HepG2 (cell line): Measurements from ENCODE around the gene ZNF556. TPM values are rescaled to one million over a fixed set of nuclear protein-coding genes. Genes with fewer than 3 reads are reported as not detected.

Source experiments
- ARID3A ChIP-seq: IDR thresholded peaks from 2 replicates; pipeline ENCODE4 v1.6.1; 2012; ENCODE audit warnings: low read depth, low read length, improper control_type of control experiment
- ATAD3A ChIP-seq: sonication (generic); formaldehyde crosslinking; IDR thresholded peaks from 2 replicates; pipeline ENCODE4 v1.4.0; 2020; ENCODE audit warnings: missing genetic modification reagents
- ATF1 ChIP-seq: IDR thresholded peaks from 2 replicates; pipeline ENCODE4 v1.6.1; 2016; ENCODE audit warnings: mild to moderate bottlenecking, control low read depth
- ELF4 ChIP-seq: sonication (generic); formaldehyde crosslinking; IDR thresholded peaks from 2 replicates; pipeline ENCODE4 v1.5.0; 2020; ENCODE audit warnings: missing genetic modification reagents, mild to moderate bottlenecking, moderate library complexity, borderline replicate concordance
- FOXM1 ChIP-seq: sonication (generic); formaldehyde crosslinking; IDR thresholded peaks from 2 replicates; pipeline ENCODE4 v1.5.0; 2020; ENCODE audit warnings: missing genetic modification reagents
- HNRNPK ChIP-seq: fragments of 200-400 bp; formaldehyde crosslinking; IDR thresholded peaks from 2 replicates; pipeline ENCODE4 v1.6.1; 2018; ENCODE audit warnings: low read length, low read depth, moderate library complexity, mild to moderate bottlenecking; ENCODE audit not compliant: poor library complexity, severe bottlenecking
- JUND ChIP-seq: sonication (generic); formaldehyde crosslinking; IDR thresholded peaks from 2 replicates; pipeline ENCODE4 v1.8.0; 2022; ENCODE audit warnings: mild to moderate bottlenecking, missing genetic modification reagents
- KDM5B ChIP-seq: sonication (generic); formaldehyde crosslinking; IDR thresholded peaks from 2 replicates; pipeline ENCODE4 v1.4.0; 2020; ENCODE audit warnings: missing genetic modification reagents, mild to moderate bottlenecking, borderline replicate concordance
- MAFG ChIP-seq: sonication (generic); formaldehyde crosslinking; IDR thresholded peaks from 2 replicates; pipeline ENCODE4 v1.5.1; 2020; ENCODE audit warnings: mild to moderate bottlenecking, missing genetic modification reagents
- MATR3 ChIP-seq: sonication (generic); formaldehyde crosslinking; IDR thresholded peaks from 2 replicates; pipeline ENCODE4 v1.4.0; 2020; ENCODE audit warnings: missing genetic modification reagents
- MTF1 ChIP-seq: sonication (generic); formaldehyde crosslinking; IDR thresholded peaks from 2 replicates; pipeline ENCODE4 v1.5.0; 2020; ENCODE audit warnings: missing genetic modification reagents
- NCOA2 ChIP-seq: sonication (generic); formaldehyde crosslinking; IDR thresholded peaks from 2 replicates; pipeline ENCODE4 v1.8.0; 2022; ENCODE audit warnings: inconsistent platforms
- PPARG ChIP-seq: conservative IDR thresholded peaks from 2 replicates; pipeline ENCODE4 v1.6.1; 2016; ENCODE audit warnings: missing biosample characterization, missing genetic modification reagents
- RARA ChIP-seq: IDR thresholded peaks from 2 replicates; pipeline ENCODE4 v1.6.1; 2016; ENCODE audit warnings: missing genetic modification reagents, missing compliant biosample characterization
- RERE ChIP-seq: IDR thresholded peaks from 2 replicates; pipeline ENCODE4 v1.6.1; 2016; ENCODE audit warnings: low read depth, missing genetic modification reagents, missing compliant biosample characterization
- RXRA ChIP-seq: sonication (generic); formaldehyde crosslinking; IDR thresholded peaks from 2 replicates; pipeline ENCODE4 v1.5.1; 2020; ENCODE audit warnings: missing genetic modification reagents
- STAG1 ChIP-seq: sonication (generic); formaldehyde crosslinking; IDR thresholded peaks from 2 replicates; pipeline ENCODE4 v1.4.0; 2020; ENCODE audit warnings: missing genetic modification reagents
- TCF12 ChIP-seq, 2 experiments: fragments of 450-650 bp in 1 of 2; sonication (generic) in 1 of 2; formaldehyde crosslinking in 1 of 2; IDR thresholded peaks; 2 replicates each; pipeline versions ENCODE4 v1.6.1 to v1.8.0; 2017 to 2022; ENCODE audit warnings: antibody characterized with exemption in 1 of 2, mild to moderate bottlenecking in 1 of 2, missing genetic modification reagents in 1 of 2, moderate library complexity in 1 of 2
- ZNF207 ChIP-seq: fragments of 450-650 bp; IDR thresholded peaks from 2 replicates; pipeline ENCODE4 v1.6.1; 2016; ENCODE audit warnings: antibody characterized with exemption, borderline replicate concordance
- ZNF256 ChIP-seq: sonication (generic); formaldehyde crosslinking; conservative IDR thresholded peaks from 2 replicates; pipeline ENCODE4 v1.4.0; 2020; ENCODE audit warnings: missing genetic modification reagents
- ZNF282 ChIP-seq: fragments of 450-650 bp; IDR thresholded peaks from 2 replicates; pipeline ENCODE4 v1.6.1; 2018; ENCODE audit not compliant: partially characterized antibody
- ZNF329 ChIP-seq: sonication (generic); formaldehyde crosslinking; IDR thresholded peaks from 2 replicates; pipeline ENCODE4 v1.9.0; 2021; ENCODE audit warnings: low read depth, mild to moderate bottlenecking, missing genetic modification reagents
- ZNF335 ChIP-seq: sonication (generic); formaldehyde crosslinking; IDR thresholded peaks from 2 replicates; pipeline ENCODE4 v1.4.0; 2020; ENCODE audit warnings: missing genetic modification reagents
- ZNF33A ChIP-seq: sonication (generic); formaldehyde crosslinking; IDR thresholded peaks from 2 replicates; pipeline ENCODE4 v1.5.1; 2020; ENCODE audit warnings: missing genetic modification reagents, mild to moderate bottlenecking, moderate library complexity, borderline replicate concordance
- ZNF768 ChIP-seq: sonication (generic); formaldehyde crosslinking; IDR thresholded peaks from 2 replicates; pipeline ENCODE4 v1.4.0; 2020; ENCODE audit warnings: missing genetic modification reagents
- polyA plus RNA-seq, 8 experiments: library from polyadenylated mRNA; depleted of rRNA in 3 of 8; stranded (reverse) in 7 of 8; unstranded in 1 of 8; fragments of >200 nt; fragmentation: Illumina TruSeq in 4 of 8; extraction: Trizol in 4 of 8; gene quantifications; 2 replicates each; pipeline versions ENCODE4 v1.2.1 to v1.2.3, GENCODE V29; 2011 to 2016; ENCODE audit warnings: low read depth in 4 of 8, missing spikeins in 1 of 8, mixed read lengths in 1 of 8; ENCODE audit not compliant: insufficient read depth in 1 of 8
- total RNA-seq, 5 experiments: library from RNA; depleted of rRNA; stranded (reverse); fragments of >200 nt; fragmentation: Illumina TruSeq; extraction: Trizol; gene quantifications; 2 replicates each; pipeline ENCODE4 v1.2.3, GENCODE V29; 2016; ENCODE audit warnings: low read depth in 1 of 5
- TF ChIP-seq, protein P1 (sequence below): sonication (generic); formaldehyde crosslinking; IDR thresholded peaks from 2 replicates; pipeline ENCODE4 v1.8.0; 2022; ENCODE audit warnings: mild to moderate bottlenecking, missing genetic modification reagents, moderate library complexity

Gene ZNF556
- total and polyA plus RNA-seq, 2 of the 13 experiments (the other 11 are each of a cell fraction or from before 2014, with no cell fraction given) = 4.2 to 28.6 TPM

DNA sequence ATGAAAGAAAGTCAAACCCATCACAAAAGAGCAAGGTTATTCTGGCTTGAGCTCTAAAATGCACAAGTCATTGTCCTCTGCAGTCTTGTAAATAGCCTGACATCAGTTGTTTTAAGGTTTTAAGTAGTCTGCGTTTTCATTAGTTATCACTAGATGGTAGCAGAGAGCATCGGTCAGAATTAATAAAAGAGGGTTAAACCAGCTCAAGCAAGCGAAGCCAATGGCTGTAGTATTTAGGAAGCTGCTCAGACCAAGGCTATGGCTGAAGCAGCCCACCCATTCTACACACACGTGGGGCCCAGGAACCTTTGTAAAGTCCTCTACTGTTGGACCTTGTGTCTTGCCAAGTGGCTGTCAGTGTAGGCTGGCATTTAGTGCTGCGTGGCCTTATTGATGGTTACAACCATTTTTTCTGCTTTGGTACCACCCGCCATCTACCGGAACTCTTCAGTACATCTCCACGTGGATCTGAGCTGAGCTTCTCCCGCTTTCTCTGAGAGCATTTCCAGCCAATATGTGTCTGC, 20.3 kb downstream of the ZNF556 start (continued):
- TF ChIP-seq HNRNPK (no peak), KDM5B (CRISPR knock-in tag) (no peak), TCF12 (IDR thresholded peaks at IDR 0.05) (no peak), TCF12 (CRISPR knock-in tag; IDR thresholded peaks at IDR 0.05) (no peak), JUND (CRISPR knock-in tag) (no peak), MTF1 (no peak), ZNF768 (CRISPR knock-in tag) (no peak), RARA (CRISPR knock-in tag) (no peak), ZNF282 (no peak), RXRA (CRISPR knock-in tag) (no peak), ATAD3A (no peak), FOXM1 (no peak), MAFG (CRISPR knock-in tag) (no peak), ZNF256 (0 out of 2 replicates have a peak, but pooled peaks have one; percentile 50), NCOA2 (CRISPR knock-in tag) (no peak), ARID3A (peak; percentile 86), MATR3 (CRISPR knock-in tag) (no peak), ATF1 (CRISPR knock-in tag) (no peak), ZNF33A (no peak), PPARG (CRISPR knock-in tag) (no peak), ZNF335 (CRISPR knock-in tag) (no peak), ELF4 (CRISPR knock-in tag) (no peak), STAG1 (CRISPR knock-in tag) (peak; percentile 59), ZNF207 (no peak), ZNF329 (CRISPR knock-in tag) (no peak), RERE (no peak)
- TF ChIP-seq, protein P1, sequence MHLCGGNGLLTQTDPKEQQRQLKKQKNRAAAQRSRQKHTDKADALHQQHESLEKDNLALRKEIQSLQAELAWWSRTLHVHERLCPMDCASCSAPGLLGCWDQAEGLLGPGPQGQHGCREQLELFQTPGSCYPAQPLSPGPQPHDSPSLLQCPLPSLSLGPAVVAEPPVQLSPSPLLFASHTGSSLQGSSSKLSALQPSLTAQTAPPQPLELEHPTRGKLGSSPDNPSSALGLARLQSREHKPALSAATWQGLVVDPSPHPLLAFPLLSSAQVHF (CRISPR knock-in tag) = no peak
